ENCODE data around the gene PHYKPL.

PHYKPL gene

GRCh38 chr5:178232124-178232919, at the start of gene PHYKPL:
TSS of gene PHYKPL (minus strand) at chr5:178232802. CDS start at chr5:178232550, 252 bp downstream.
- DNase-seq: peak; percentile 77

GRCh38 chr5:178282391-178282790, 49.8 kb upstream of the PHYKPL start:
- peak; percentile 27 for DNase-seq

GRCh38 chr5:178281331-178281730, 48.7 kb upstream of the PHYKPL start:
- no peak for DNase-seq

- DNase-seq: no peak
Measured at GRCh38 chr5:178280631-178281030, 48.0 kb upstream of the PHYKPL start.

- peak; percentile 72 for DNase-seq
Measured at GRCh38 chr5:178279723-178280438, 47.3 kb upstream of the PHYKPL start.

GRCh38 chr5:178279026-178279722, 46.6 kb upstream of the PHYKPL start:
- no peak for DNase-seq

GRCh38 chr5:178278358-178279023, 45.9 kb upstream of the PHYKPL start:
- no peak for DNase-seq

GRCh38 chr5:178277866-178278265, 45.3 kb upstream of the PHYKPL start:
- no peak for DNase-seq

- no peak for DNase-seq
Measured at GRCh38 chr5:178277346-178277745, 44.7 kb upstream of the PHYKPL start.

GRCh38 chr5:178274781-178275537, 42.4 kb upstream of the PHYKPL start:
- no peak for DNase-seq

- no peak for DNase-seq
Measured at GRCh38 chr5:178273665-178274541, 41.3 kb upstream of the PHYKPL start.

GRCh38 chr5:178273041-178273440, 40.4 kb upstream of the PHYKPL start:
- no peak for DNase-seq

GRCh38 chr5:178272591-178272990, 40.0 kb upstream of the PHYKPL start:
- DNase-seq: no peak

GRCh38 chr5:178271726-178272479, 39.3 kb upstream of the PHYKPL start:
- no peak for DNase-seq

- DNase-seq: no peak
Measured at GRCh38 chr5:178271231-178271630, 38.6 kb upstream of the PHYKPL start.

- DNase-seq: no peak
Measured at GRCh38 chr5:178269499-178269898, 36.9 kb upstream of the PHYKPL start.

GRCh38 chr5:178267876-178268275, 35.3 kb upstream of the PHYKPL start:
- DNase-seq: no peak

GRCh38 chr5:178267245-178267644, 34.6 kb upstream of the PHYKPL start:
- no peak for DNase-seq

- no peak for DNase-seq
Measured at GRCh38 chr5:178266581-178266980, 34.0 kb upstream of the PHYKPL start.

- DNase-seq: no peak
Measured at GRCh38 chr5:178265746-178266145, 33.1 kb upstream of the PHYKPL start.

- DNase-seq: no peak
Measured at GRCh38 chr5:178264044-178264443, 31.4 kb upstream of the PHYKPL start.

All from NCI-H82 (cell line).